GM21367 (cell line): Measurements from ENCODE around the gene EXD3.

Experiments
- ATAC-seq: cut with Tn5 transposase; IDR thresholded peaks from one replicate; pipeline ENCODE4 v1.9.1; 2021; ENCODE audit not compliant: unreplicated experiment

EXD3 gene

DNA sequence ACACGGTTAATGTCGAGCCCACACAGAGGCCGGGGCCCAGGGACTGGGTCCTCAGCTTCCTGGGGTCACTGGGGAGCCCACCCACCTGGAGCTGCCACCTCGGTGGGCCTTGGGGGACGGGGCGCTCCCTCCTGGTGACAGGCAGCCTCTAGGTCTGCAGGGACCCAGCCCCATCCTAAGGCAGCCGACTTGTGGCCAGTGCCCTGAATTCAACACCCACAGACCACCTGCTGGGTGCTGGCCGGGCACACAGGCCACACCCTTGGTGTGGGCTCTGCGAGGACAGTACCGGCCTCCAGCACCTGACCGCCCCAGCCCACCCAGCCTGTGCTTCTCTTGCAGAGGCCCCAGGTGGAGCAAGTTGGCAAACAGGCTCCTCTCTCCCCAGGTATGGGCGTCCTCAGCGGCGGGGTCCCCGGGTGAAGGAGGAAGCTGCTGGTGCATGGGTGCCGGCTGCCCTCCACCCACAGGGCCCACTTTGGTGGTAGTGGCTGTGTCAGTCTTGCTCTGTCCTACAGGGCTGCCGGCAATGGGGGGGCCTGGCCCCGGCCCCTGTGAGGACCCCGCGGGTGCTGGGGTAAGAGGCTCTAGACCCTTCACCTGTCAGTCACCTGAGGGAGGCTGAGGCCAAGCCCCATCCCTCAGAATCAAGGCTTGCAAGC, 9.9 kb upstream of the EXD3 start:
- ATAC-seq = no peak

DNA sequence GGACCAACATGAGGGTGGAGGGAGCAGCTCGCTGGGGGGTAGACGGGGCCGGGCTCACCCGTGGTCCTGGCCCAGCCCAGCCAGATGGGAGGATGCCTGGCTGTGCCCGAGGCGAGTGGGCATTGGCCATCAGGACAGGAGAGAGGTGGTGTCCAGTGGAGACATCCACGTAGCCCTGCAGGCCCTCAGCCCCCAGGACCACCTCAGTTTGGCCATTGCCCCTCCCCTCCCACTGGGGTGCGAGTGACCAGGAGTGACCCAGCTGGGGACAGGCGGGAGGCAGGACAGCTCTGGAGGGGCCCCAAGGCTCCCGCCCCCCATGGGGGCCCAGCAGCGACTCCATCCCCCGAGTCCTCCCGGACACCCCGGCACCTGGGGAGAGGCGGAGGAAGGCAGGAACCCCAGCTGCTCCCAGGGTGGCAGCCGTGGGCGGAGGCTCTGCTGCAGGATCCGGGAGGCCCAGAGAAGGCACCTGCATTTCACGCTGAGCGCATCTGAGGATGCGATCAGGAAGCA, 8.5 kb upstream of the EXD3 start:
- ATAC-seq = no peak

DNA sequence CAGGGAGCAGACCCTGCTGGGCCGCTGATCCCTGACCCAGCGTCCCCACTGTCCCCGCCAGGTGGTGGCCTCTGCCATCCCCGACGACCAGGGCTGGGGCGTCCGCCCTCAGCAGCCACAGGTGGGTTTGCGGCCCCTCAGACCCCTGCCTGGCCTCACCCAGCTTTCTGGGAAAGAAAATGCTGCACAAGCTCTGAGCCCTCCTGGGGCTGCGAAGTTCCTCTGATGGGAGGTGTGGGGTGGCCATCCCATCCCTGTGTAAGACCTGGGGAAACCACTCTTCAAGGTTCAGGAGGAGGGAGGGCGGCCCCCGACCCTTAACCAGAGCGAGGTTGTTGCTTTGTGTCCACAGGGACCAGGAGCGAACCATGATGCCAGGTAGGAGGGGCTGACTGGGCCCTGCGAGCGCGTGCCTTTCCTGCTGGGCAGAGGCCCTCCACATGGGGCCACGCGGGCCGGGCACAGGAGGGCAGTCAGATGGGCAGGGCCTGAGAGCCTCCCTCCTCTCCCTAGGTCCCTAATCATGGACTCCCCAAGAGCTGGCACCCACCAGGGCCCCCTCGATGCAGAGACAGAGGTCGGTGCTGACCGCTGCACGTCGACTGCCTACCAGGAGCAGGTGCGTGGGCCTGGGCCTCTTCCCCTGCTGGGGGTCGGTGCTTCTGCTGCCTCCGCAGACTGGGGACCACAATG, 7.9 kb upstream of the EXD3 start:
- ATAC-seq = no peak

DNA sequence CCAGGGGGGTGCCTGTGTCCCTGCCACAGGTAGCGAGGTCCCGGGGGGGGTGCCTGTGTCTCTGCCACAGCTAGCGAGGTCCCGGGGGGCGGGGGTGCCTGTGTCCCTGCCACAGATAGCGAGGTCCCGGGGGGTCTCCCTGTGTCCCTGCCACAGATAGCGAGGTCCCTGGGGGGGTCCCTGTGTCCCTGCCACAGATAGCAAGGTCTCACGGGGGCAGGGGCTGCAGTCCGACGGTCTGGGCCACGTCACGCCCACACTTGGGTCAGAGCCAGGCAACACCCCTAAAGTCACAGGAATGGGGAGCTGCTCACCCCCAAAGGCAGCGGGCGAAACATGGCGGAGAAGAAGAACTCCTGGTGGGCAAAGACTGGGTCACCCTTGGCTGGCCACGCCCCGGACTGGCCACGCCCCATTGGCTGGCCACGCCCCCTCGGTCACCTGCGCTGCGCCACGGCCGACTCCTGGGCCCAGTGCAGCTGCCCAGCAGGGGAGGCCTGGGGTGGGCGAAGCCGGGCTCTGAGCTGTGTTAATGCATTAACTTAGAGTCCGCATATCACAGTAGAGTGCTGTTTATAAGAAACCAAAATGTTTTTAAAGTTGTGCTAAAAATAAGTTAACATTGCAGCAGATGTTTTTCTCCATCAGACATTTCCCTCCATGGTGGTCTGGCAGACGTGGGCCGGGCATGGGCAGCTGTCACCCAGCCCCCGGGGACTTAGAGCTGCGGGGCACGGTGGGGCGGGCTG, 7.2 kb upstream of the EXD3 start:
- no peak for ATAC-seq

DNA sequence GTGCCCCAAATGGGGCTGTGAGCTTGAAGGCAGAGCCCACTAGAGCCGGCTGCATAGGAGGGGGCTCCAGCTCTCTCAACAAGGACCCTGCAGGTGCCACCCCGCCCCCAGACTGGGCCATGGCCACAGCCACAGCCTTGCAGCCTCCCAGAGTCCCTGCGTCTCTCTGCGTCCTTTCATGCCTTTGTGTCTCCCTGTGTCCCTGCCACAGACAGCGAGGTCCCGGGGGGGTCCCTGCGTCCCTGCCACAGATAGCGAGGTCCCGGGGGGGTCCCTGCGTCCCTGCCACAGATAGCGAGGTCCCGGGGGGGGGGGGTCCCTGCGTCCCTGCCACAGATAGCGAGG, 6.6 kb upstream of the EXD3 start:
- no peak for ATAC-seq

DNA sequence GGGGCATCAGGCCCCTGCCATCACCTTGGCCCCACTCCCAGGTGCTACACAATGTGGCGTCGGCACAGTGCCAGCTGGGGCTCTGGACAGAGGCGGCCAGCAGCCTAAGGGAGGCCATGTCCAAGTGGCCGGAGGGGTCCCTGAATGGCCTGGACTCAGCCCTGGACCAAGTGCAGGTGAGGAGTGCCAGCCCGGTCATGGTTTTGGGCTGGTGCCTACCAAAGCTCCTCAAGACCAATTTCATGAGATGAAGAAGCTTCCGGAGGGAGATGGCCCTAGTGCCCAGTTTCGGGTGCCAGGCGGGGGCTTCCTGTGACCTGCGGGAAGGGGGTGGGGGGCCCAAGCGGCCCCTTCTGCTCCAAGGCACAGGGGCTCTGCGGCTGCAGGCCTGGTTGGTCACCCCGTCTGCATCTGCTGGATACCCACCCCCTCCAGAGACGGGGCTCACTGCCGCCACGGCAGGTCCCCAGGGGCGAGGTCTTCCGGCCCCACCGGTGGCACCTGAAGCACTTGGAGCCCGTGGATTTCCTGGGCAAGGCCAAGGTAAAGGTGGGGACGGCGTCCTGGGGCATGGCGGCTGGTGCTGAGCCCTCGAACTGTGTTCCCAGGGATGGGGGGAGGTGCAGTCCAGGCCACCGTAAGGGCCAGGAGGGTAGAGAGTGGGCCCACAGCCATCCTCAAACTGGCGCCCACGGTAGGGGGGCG, 6.0 kb upstream of the EXD3 start:
- no peak for ATAC-seq

DNA sequence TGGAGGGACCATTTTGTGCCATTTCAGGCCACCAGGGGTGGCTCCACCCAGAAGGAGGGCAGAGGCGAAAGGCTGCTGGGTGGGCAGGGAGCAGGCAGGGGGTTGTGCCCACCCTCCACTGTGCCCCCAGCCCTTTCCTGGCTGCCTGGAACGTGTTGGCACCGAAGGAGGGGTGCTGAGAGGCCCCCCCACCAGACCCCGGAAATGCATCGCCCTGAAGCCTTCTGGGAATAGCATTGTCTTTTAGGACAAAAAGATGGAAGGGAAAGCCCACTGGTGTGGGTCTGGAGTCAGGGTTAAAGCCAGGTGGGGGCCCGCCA, 5.3 kb upstream of the EXD3 start:
- no peak for ATAC-seq

DNA sequence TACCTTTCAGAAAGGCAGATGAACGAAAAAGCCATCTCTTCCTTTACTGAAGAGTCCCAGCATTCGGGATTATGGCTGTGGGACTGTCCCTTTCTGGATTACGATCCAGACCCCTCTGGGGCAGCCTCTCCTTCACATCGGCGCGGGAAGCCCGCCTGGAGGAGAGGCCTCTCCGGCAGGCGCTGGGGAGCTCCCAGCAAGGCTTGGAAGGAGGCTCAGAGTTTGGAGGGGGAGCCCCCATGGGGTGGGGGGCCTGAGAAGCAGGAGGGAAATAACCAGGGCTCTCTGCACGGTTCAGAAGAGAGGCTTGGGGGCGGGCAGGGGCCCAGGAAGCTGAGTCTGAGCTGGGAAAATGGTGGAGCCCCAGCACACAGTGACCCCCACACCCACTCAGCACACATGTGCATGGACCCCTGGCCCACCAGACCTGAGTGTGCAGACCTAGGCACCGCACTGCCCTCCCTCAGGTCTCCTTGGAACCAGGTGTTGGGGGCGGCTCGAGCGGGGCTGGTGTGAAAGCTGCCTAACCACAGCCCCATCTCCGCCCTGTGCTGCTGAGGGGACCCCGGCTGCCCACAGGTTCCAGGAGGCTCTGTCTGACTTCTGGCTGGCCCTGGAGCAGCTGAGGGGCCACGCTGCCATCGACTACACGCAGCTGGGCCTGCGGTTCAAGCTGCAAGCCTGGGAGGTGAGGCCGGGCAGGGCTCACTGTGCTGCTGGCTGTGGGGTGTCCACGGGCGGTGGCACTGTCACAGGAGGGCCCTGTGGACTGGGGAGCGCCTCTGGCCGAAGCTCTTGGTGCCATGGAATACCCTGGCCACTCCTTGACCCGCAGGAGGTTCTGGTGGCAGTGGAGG, 4.7 kb upstream of the EXD3 start:
- no peak for ATAC-seq

DNA sequence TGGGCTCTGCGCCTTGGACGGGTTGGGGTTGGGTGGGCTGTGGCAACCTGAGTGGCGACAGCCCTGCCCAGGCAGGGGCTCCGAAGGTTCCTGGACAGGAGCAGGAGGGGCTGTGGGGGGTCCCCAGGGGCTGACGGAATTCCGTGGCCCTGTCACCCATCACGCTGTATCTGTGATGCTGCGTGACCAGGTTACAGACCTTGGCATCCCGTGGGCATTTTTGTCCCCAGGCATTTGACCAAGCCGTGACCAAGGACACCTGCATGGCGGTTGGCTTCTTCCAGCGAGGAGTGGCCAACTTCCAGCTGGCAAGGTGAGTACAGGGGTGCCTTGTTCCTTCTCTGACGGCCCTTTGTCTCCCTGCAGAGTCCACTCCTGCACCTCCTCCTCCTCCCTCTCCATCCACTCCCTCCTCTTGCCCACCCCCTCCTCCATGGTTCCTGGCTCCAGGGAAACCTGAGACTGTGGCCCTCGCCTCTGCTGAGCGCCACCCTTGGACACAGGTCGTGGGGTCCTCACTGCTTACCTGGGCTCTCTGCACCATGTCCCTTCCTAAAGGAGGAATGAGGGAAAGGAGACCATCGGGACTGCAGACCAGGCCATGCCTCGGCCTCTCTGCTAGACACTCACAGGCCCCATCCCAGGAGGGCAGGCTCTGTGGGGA, 3.2 kb upstream of the EXD3 start:
- no peak for ATAC-seq

DNA sequence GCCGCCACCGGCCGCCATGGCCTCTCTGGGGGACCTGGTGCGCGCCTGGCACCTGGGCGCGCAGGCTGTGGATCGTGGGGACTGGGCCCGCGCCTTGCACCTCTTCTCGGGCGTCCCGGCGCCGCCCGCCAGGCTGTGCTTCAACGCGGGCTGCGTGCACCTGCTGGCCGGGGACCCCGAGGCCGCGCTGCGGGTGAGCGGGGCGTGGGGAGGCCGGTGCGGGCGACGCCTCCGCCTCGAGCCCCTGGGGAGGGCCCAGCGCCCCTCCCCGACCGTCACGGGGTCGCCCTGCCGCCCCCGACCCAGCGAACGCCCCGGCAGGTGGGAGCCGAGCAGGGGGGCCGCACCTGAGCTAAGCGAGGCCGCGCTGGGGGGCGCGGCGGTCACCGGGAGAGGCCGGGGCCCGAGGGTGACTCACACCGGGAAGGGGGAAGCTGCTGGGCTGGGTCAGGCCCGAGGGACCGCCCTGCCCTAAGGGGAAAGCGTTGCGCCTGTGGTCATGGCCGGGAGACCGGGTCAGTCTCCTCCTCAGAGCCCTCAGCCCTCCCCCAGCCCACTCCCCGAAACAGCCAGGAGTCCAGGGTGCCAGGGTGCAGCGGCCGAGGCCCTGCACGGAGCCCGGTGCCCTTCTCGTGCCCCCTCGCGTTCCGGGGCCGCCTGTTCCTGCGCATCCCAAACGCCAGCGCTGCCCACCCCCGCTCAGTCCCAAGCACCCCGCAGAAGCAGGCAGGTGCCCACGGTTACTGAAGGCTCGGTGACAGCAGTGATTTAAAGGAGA, 741 bp upstream of the EXD3 start:
- ATAC-seq = peak; percentile 13

DNA sequence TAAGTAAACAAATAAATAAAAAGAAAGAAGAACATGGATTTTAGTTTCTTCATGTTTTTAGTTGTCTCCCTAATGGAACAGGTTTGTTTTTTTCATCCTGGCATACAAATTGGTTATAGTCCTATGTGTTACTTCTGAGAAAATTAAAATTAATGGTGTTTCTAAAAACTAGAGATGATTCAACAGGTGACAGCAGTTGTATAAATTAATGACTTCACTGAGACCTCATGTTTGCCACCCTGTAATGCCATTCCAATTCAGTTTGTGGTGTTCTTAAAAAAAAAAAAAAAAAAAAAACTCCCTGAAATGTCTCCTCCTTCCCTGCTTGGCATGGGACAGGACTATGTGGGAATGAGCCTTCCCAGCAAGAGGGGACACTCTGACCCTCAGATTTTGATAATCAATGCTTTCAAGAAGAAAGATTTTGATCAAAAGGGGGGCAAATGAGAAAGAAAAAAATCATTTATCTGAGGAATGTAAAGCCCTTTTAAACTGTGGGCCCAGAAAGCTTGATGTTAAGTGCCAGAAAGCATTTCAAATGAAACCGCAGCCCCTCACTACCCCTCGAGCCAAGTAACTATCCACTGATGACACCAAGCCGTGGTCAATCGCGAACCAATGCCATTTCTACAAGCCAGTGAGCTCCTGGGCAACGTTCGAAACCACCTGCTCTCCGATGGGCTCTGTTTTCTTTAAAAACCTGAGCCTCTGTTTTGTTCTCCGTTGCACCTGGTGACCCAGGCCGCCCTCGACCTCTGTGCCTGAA, 941 bp downstream of the EXD3 start:
- no peak for ATAC-seq

DNA sequence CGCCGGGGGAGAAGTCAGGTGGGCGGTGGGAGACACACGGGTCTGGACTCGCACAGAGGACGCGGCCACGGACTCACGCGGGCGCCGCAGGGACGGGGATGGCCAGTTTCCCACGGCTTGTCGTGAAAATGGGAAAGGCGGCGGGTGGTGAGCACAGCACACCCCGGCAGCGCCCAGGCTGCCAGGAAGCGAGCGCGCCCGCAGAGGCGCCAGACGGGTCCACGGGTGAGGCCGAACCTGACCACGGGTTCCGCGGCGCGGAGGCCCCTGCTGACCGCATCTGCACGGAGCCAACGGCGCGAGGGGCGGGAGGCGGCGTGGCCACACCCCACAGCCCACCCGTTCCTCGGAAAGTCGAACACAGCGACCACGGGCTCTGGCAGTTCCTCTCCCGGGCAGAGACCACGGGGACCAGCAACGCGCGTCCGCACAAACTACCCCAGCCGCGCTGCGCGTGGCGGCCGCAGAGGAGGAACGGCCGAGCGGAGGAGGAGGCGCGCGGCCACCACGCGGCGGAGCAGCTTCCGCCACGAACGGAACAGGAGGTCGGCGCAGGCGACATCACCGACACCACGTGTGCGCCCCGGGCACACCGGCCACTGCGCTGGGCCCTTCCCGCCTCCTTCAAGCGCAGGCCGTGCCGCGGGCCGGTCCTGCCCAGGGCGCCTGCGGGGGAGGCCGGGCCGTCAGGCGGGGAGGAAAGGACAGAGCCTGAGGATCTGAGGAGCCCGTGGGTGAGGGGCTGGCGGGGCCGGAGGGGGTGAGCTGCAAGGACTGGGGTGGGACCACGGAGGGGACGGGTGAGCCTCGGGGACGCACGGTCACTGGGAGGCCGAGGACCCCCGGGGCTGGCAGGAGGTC, 5.6 kb downstream of the EXD3 start:
- ATAC-seq = no peak

DNA sequence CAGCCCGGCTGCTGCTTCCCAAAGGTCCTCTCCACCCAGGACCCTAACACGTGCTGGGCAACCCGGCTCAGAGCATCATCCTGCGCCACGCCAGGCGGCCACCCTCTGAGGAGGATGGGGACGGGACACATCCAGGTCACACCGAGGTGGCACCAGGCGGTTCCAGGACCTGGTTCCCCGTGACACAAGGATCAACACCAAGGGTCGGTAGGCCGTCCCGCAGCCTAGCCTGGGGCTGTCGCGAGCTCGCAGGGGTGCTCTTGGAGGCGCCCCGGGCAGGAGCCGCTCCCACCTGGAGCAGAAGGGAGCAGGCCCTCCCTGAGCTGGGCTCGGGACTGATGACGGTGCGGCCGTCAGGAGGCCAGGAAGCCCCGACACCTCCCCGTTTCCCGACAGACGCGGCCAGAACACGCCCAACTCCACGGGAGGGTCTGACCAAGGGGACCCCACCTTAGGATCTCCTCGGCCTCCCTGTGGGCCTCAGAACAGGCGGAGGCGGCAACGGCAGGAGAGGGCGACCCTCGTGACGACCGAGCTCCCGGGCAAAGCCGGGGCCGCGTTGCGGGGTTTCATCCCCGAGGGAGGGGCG, 6.3 kb downstream of the EXD3 start:
- ATAC-seq = no peak

DNA sequence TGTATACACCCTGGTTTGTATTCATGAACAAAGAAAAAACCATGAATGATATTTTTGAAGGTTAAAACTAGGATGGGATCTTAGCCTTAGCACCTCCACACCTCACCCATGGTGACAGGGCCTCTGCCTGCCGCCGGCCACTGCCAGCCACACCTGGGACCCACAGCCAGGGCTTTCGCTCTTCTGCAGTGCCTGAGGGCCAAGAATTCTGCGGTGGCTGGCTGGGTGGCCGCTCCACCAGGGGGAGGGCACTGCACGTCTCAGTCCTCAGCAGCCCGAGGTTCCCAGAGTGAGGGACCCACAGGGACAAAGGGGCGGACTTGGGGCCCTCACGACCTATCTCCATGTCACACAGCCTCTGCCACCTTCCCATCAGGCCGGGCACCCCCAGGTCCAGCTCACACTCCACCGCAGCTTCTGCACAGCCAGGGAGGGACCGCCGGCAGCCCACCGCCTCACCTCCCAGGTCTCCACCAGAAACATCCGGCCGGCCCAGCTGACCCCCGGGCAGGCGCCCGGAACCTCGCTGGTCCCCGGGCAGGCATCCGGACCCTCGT, 6.9 kb downstream of the EXD3 start:
- no peak for ATAC-seq

DNA sequence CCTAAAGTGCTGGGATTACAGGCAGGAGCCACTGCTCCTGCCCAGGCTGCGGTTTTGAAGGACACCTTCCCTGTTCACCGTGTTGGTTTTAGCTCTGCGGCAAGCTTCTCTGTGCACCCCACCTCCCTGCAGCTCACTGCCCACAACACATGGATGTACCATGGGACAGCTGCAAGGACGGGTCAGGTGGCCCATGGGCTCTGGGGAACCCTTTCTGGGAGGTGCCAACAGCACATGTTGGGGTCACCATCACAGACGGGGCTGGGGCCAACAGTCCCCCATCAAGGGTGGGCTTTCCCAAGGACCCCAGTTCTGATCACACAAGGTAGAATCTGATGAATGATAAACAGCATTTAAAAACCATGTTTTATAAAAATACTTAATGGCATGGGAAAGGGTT, 7.5 kb downstream of the EXD3 start:
- ATAC-seq = no peak

DNA sequence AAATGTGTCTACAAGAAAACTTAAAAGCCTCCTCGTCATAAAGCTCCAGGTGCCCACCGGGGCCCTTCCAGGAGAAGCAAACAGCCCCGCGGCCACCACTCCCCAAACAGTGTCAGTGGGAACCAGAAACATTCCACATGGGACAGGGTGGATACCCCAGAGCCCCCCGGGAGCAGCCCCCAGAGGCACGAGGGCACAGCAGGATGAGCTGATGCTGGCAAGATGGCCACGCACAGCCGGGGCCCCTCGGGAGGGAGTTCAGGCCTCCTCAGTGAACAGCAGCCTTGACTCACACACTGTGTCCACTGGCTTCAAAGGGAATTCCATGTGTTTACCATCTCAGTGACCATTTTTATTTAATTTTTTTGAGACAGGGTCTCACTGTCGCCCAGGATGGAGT, 10.5 kb downstream of the EXD3 start:
- no peak for ATAC-seq
